ENCODE data around the gene TRPM2.

DNA sequence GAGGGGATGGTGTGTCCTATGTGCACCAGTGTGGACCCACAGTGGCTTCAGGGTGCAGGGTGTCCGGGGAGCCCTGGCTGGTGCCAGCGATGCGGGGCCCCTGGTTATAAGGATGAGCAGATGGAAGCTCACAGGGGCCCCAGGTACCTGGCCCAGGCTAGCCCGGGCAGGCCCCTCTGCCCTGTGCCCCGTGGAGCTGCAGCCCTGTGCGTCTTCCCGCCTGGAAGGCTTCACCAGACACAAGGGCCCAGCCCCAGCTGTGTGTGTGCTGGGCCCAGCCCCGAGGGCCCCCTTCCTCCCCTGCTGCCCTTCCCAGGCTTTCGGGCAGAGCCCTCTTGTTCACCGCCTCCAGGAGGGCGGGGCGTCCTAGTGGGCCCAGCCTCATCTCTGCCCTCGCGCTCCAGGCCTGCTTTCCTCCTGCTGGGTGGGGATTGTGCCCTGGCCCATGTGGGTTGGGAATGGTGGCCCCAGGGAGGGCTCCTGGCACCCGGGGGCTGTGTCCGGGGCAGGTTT, 37.7 kb upstream of the TRPM2 start:
- TF ChIP-seq ZNF274 (CRISPR knock-in tag; IDR thresholded peaks at IDR 0.05) (no peak), CBX5 (CRISPR knock-in tag; IDR thresholded peaks at IDR 0.05; ENCODE audit: borderline replicate concordance) (no peak), TCF12 (IDR thresholded peaks at IDR 0.05) (no peak), TCF12 (CRISPR knock-in tag; IDR thresholded peaks at IDR 0.05) (no peak), BCL3 (CRISPR knock-in tag; IDR thresholded peaks at IDR 0.05) (no peak)

Data from HepG2 (cell line).